HEK293T (cell line): Measurements from ENCODE around the gene SWI5.

Experiments
- ARNT ChIP-seq: fragments of 450-650 bp; IDR thresholded peaks from 2 replicates; pipeline ENCODE4 v1.6.1; 2017; ENCODE audit warnings: mild to moderate bottlenecking
- BHLHE40 ChIP-seq: fragments of 450-650 bp; IDR thresholded peaks from 2 replicates; pipeline ENCODE4 v1.6.1; 2016; ENCODE audit warnings: mild to moderate bottlenecking, moderate library complexity, borderline replicate concordance
- ELF4 ChIP-seq: fragments of 450-650 bp; IDR thresholded peaks from 2 replicates; pipeline ENCODE4 v1.6.1; 2017; ENCODE audit warnings: antibody characterized with exemption
- FOXA1 ChIP-seq: fragments of 450-650 bp; IDR thresholded peaks from 2 replicates; pipeline ENCODE4 v1.6.1; 2016; ENCODE audit warnings: mild to moderate bottlenecking
- FOXK2 ChIP-seq: fragments of 450-650 bp; IDR thresholded peaks from 2 replicates; pipeline ENCODE4 v1.6.1; 2016; ENCODE audit warnings: mild to moderate bottlenecking
- FOXM1 ChIP-seq: fragments of 450-650 bp; IDR thresholded peaks from 2 replicates; pipeline ENCODE4 v1.6.1; 2017; ENCODE audit warnings: mild to moderate bottlenecking, borderline replicate concordance
- HDGF ChIP-seq: fragments of 450-650 bp; IDR thresholded peaks from 2 replicates; pipeline ENCODE4 v1.6.1; 2017; ENCODE audit warnings: antibody characterized with exemption, borderline replicate concordance
- L3MBTL2 ChIP-seq: fragments of 450-650 bp; conservative IDR thresholded peaks from 2 replicates; pipeline ENCODE4 v1.6.1; 2016; ENCODE audit warnings: mild to moderate bottlenecking
- PKNOX1 ChIP-seq: fragments of 450-650 bp; IDR thresholded peaks from 2 replicates; pipeline ENCODE4 v1.6.1; 2016
- SP1 ChIP-seq: fragments of 450-650 bp; IDR thresholded peaks from 2 replicates; pipeline ENCODE4 v1.6.1; 2017
- SUZ12 ChIP-seq: fragments of 450-650 bp; IDR thresholded peaks from 2 replicates; pipeline ENCODE4 v1.6.1; 2016; ENCODE audit warnings: mild to moderate bottlenecking
- TARDBP ChIP-seq: fragments of 450-650 bp; IDR thresholded peaks from 2 replicates; pipeline ENCODE4 v1.6.1; 2016
- ZNF384 ChIP-seq: fragments of 450-650 bp; IDR thresholded peaks from 2 replicates; pipeline ENCODE4 v1.6.1; 2016

DNA sequence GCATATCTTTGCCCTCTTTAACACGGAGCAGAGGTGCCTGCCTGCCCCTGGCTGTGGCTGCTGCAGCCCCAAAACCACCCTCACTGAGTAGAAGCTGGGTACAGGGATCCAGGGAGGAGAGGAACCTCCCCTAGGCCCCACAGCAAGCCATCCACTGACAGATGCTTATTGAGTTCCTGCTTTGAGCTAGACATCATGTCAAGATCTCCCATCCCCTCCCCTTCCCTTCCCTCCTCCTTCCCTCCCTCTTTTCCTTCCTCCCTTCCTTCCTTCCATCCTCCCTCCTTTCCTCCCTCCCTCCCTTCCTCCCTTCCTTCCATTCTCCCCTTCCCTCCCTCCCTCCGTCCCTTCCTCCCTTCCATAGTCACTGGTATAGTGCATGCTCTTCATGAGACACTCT lies 29.6 kb upstream of the SWI5 start:
- no peak for TF ChIP-seq FOXA1
- TF ChIP-seq TARDBP = no peak
- no peak for TF ChIP-seq ARNT
- no peak for TF ChIP-seq SUZ12
- TF ChIP-seq PKNOX1 = no peak
- TF ChIP-seq ELF4 = no peak
- TF ChIP-seq HDGF = no peak
- no peak for TF ChIP-seq SP1
- TF ChIP-seq FOXK2 = no peak
- no peak for TF ChIP-seq L3MBTL2
- no peak for TF ChIP-seq FOXM1
- no peak for TF ChIP-seq ZNF384
- TF ChIP-seq BHLHE40 = no peak
